WI38 (cell line): ENCODE data around the gene NDUFAF2.

Source experiments
- H3K4me3 ChIP-seq: 2 replicates; pipeline ENCODE4 v1.5.1; 2011; ENCODE audit warnings: low read depth, mild to moderate bottlenecking, control low read depth, low read length
- TF ChIP-seq, protein P1 (sequence below): IDR thresholded peaks from 2 replicates; pipeline ENCODE4 v1.5.1; 2012; ENCODE audit warnings: low read depth, mild to moderate bottlenecking, control low read depth, low read length

NDUFAF2 gene

DNA sequence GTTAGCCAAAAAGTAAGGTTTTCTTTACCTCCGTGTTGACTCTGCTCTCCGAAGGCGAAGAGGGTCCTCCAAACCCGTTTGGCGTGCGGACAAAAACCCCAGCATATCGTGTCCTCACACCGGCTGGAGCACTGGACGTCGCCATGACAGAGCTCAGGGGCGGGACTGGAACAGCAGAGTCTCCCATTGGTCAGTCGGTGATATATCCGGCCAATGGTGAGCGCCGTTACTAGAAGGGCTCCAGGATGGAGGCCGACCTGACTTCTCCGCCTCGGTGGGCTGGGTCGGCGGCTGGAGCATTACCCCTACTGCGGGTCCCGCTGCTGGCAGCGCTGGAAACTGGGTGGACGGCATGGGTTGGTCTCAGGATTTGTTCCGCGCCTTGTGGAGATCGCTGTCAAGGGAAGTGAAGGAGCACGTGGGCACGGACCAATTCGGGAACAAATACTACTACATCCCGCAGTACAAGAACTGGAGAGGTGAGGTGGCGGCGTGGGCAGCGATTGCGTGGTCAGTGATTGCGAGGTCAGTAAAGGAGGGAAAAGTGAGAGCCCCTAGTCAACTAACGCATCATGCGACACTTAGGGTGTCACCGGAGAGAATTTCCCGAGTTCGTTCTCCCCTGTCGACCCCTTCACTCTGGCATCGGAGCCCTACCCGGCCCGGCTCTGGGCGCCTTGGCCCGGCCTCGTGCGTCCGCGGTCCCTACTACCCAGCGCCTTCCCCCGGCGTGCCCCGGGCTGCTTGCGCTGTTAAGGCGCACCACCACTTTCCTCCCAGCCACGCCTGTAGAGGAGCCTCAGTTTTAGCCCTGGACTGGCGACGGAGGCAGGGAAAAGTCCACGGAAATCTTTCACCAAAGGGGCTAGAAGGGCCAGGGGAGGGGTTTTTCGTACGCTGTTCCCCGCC, at the start of gene NDUFAF2, which contains the start of gene ERCC8:
NDUFAF2 (plus strand) TSS at position 302 of the 909 bp plus-strand sequence; CDS start at position 353, 51 bp downstream.
ERCC8 (minus strand) TSS at position 167 of the 909 bp plus-strand sequence; CDS start at position 105, 62 bp downstream.
- TF ChIP-seq, protein P1, sequence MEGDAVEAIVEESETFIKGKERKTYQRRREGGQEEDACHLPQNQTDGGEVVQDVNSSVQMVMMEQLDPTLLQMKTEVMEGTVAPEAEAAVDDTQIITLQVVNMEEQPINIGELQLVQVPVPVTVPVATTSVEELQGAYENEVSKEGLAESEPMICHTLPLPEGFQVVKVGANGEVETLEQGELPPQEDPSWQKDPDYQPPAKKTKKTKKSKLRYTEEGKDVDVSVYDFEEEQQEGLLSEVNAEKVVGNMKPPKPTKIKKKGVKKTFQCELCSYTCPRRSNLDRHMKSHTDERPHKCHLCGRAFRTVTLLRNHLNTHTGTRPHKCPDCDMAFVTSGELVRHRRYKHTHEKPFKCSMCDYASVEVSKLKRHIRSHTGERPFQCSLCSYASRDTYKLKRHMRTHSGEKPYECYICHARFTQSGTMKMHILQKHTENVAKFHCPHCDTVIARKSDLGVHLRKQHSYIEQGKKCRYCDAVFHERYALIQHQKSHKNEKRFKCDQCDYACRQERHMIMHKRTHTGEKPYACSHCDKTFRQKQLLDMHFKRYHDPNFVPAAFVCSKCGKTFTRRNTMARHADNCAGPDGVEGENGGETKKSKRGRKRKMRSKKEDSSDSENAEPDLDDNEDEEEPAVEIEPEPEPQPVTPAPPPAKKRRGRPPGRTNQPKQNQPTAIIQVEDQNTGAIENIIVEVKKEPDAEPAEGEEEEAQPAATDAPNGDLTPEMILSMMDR: no peak
- H3K4me3 ChIP-seq: peak within 1 kb of the TSS; percentile 90

- no peak overlapping the region for H3K4me3 ChIP-seq
- TF ChIP-seq, protein P1: no peak
Measured at GRCh38 chr5:60896991-60897390, 48.0 kb upstream of the NDUFAF2 start.

DNA sequence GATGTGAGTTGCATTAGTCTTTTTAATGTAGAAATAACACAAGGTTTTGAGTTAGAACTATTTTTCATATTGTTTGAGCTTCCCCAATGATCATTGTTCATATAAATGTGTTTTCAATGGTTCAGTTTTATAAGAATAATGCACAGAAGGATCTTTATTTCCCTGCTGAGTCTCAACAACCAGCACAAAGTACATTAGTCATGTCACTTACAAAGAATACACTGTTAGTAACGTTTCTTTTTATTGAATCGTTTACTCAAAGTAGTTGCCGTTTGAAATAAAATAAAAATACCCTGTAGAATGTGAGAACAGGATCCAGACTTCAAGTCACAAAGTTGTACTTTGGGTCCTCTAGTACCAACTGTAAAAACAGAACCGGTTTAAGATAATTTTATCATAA, 41.6 kb upstream of the NDUFAF2 start:
- TF ChIP-seq, protein P1: no peak
- H3K4me3 ChIP-seq: no peak overlapping the region

DNA sequence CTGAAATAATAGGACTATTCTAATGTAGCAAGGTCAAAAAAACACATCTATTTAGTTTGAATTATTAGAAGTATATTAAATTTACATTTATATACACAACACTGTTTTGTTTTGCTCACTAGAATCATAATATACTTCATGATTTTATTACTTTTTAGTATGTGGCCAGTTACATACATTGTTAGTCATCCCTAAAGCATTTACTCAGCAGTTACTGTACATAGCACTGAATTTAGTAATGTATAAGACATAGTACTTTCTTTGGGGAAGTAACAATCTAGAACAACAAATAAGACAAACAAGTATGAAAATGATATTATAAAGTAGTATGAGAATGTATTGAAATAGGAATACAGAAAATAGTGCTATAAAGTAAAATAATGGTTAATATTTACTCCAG, 28.4 kb upstream of the NDUFAF2 start:
- no peak overlapping the region for H3K4me3 ChIP-seq
- TF ChIP-seq, protein P1: no peak

GRCh38 chr5:60918466-60918865, 26.5 kb upstream of the NDUFAF2 start:
- TF ChIP-seq, protein P1: no peak
- no peak overlapping the region for H3K4me3 ChIP-seq

DNA sequence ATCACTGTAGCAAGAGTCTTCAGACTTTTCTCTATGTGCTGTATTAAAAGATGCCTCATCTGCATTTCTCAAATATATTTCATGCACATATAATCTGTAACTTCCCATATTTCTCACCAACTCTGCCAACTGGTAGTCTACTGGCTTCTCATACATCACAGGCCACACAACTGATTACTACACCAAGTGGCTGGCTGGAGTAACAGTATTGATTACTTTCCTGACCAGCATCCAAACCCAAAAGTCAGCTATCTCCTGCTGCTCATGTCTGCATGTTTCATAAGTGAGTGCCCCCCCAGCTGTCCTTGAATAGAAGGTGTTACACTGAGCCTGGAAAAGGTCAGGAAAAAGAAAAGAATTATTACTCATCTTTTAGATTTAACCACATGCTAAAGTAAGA, 17.6 kb upstream of the NDUFAF2 start:
- TF ChIP-seq, protein P1: no peak
- no peak overlapping the region for H3K4me3 ChIP-seq

- TF ChIP-seq, protein P1: no peak
- H3K4me3 ChIP-seq: no peak overlapping the region
Measured at GRCh38 chr5:60929024-60929423, 16.0 kb upstream of the NDUFAF2 start.
